GM19043 (cell line): ENCODE results near the gene FCRL3.

Experiments
- ATAC-seq: cut with Tn5 transposase; IDR thresholded peaks from one replicate; pipeline ENCODE4 v1.9.1; 2021; ENCODE audit warnings: low read depth; ENCODE audit not compliant: unreplicated experiment

The FCRL3 gene

GRCh38 chr1:157691285-157691920 lies 9.2 kb downstream of the FCRL3 start:
- ATAC-seq, result no peak

DNA sequence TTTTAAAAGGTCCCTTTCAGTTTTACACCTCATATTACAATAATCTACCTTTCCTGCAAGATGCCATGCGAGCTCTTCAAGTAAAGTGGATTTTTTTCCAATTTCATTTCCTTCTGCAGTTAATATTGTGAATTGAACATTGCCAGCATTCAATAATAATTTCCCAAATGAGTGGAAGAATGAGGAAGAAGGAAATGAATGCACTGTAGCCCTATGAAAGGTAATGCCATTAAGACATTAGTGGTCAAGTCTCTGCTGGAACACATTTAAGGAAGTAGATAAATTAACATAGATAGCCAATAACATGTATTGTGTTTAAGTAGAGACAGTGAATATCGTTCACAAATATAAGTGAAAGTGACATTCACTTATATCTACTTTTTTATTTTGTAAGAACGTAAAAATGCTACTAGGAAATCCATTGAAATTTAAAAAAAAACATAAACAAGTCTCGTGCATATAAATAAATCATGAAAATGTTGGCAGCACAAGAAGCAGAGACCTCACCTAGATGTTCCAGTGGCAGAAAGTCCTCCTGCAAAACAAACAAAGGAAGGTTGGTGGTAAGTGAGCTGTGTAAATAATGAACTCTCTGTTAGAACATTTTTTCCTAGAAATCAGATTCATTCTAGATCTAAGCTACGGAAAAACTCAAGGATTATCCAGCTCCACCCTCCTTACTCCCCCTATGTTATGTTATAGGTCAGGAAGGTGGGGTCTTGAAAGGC lies 17.7 kb downstream of the FCRL3 start:
- no peak for ATAC-seq

DNA sequence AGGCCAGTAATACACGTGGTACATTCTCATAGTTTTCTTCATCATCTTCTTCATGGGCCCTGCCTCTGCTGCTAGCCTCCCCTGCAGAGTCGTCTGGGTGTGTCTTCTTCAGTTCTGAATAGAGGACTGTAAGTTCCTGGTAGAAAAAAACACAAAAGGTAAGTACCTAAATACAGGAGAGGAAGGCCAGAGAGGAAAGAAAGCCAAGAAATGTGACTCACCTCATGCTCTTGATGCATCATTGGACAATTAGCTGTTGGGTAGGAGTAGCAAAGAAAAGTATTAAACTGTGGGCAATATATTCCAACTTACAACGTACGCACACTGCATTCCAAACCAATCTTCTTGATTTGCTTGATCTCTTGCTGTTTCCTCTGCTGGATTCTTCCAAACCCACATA lies 21.8 kb downstream of the FCRL3 start:
- no peak for ATAC-seq

DNA sequence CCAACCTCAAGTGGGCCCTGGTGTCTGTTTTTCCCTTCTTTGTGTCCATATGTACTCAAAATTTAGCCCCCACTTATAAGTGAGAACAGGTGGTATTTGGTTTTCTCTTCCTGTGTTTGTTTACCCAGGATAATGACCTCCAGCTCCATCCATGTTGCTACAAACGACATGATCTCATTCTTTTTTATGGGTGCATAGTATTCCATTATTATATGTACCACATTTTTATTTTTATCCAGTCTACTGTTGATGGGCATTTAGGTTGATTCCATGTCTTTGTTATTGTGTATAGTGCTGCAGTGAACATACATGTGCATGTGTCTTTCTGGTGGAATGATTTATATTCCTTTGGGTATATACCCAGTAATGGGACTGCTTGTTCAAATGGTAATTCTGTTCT lies 27.6 kb downstream of the FCRL3 start:
- ATAC-seq, result no peak

GRCh38 chr1:157671895-157672294 lies 28.7 kb downstream of the FCRL3 start:
- no peak for ATAC-seq

GRCh38 chr1:157659576-157660247 lies 40.9 kb downstream of the FCRL3 start:
- no peak for ATAC-seq

GRCh38 chr1:157658571-157658970 lies 42.0 kb downstream of the FCRL3 start:
- ATAC-seq, result no peak

- peak; percentile 12 for ATAC-seq
Observed at GRCh38 chr1:157653494-157653873, 47.1 kb downstream of the FCRL3 start.

GRCh38 chr1:157652859-157653493 lies 47.6 kb downstream of the FCRL3 start:
- peak; percentile 98 for ATAC-seq

DNA sequence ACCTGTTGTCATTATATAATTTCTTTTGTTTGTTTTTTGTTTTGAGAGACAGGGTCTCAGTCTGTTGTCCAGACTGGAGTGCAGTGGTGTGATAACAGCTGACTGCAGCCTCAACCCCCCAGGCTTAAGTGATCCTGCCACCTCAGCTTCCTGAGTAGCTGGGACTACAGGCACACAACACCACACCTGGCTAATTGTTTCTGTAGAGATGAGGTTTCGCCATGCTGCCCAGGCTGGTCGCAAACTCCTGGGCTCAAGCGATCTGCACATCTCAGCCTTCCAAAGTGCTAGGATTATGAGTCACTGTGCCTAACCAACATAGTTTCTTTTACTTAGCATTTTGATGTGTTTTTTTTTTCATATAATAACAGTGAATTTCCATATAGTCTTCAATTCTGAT lies 52.3 kb downstream of the FCRL3 start:
- no peak for ATAC-seq

GRCh38 chr1:157646144-157646543 lies 54.4 kb downstream of the FCRL3 start:
- ATAC-seq, result no peak

GRCh38 chr1:157641177-157641576 lies 59.4 kb downstream of the FCRL3 start:
- no peak for ATAC-seq

- ATAC-seq, result no peak
Observed at GRCh38 chr1:157639800-157640199, 60.8 kb downstream of the FCRL3 start.

DNA sequence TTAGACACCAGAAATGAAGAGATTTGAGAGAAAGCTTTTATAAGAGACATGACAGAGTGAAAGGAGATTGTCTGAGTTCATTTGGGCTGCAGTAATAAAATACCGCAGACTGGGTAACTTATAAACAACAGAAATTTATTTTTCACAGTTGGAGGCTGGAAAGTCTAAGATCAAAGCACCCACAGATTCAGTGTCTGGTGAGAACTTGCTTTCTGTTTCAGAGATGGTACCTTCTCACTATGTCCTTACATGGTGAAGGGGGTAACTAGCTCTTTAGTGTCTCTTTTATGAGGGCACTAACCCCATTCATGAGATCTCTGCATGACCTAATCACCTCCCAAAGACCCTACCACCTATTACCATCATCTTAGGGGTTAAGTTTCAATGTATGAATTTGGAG lies 71.8 kb downstream of the FCRL3 start:
- no peak for ATAC-seq
